ENCODE results near the gene IGF2BP1.

The IGF2BP1 gene

DNA sequence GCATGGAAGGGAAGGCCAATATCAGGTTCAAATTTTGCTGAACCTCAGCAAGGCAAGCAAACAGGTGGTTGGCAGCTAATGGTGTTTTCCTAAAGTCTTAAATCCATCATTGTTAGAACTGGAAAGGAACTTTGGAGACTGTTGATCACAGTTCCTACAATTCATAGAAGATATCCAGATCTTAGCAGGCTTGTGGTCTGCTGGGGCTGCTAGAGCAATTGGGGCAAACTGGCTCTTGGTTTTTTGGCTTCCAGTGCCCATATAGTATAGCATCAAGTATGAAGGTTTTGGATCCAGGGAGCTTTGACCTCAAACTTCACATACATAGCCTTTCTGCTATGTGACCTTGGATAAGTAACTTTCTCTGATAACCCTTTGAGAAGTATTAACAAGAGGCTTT is 49.7 kb downstream of the IGF2BP1 start:
- TF ChIP-seq, protein P1, sequence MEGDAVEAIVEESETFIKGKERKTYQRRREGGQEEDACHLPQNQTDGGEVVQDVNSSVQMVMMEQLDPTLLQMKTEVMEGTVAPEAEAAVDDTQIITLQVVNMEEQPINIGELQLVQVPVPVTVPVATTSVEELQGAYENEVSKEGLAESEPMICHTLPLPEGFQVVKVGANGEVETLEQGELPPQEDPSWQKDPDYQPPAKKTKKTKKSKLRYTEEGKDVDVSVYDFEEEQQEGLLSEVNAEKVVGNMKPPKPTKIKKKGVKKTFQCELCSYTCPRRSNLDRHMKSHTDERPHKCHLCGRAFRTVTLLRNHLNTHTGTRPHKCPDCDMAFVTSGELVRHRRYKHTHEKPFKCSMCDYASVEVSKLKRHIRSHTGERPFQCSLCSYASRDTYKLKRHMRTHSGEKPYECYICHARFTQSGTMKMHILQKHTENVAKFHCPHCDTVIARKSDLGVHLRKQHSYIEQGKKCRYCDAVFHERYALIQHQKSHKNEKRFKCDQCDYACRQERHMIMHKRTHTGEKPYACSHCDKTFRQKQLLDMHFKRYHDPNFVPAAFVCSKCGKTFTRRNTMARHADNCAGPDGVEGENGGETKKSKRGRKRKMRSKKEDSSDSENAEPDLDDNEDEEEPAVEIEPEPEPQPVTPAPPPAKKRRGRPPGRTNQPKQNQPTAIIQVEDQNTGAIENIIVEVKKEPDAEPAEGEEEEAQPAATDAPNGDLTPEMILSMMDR (IDR thresholded peaks at IDR 0.05; ENCODE audit: low read length): no peak
- peaks cover 19% of the 10 kb centered on the region for H3K27me3 ChIP-seq (replicated peaks; ENCODE audit: insufficient read depth, low read length)
- no peak for DNase-seq
- H3K9ac ChIP-seq (ENCODE audit: low read length): no peak overlapping the region
- no peaks in the 10 kb centered on the region for H4K20me1 ChIP-seq (ENCODE audit: insufficient read depth, low read length)
- H3K9me3 ChIP-seq (replicated peaks; ENCODE audit: insufficient read depth, low read length): no peaks in the 10 kb centered on the region
- no peaks in the 10 kb centered on the region for H3F3A ChIP-seq (ENCODE audit: insufficient read depth, low read length)
- H3K27ac ChIP-seq (ENCODE audit: low read length): no peak overlapping the region
- no peaks in the 10 kb centered on the region for H3K9me2 ChIP-seq (replicated peaks; ENCODE audit: insufficient read depth, low read length)
- no peak overlapping the region for H2AFZ ChIP-seq (ENCODE audit: low read length)
- H3K36me3 ChIP-seq (replicated peaks; ENCODE audit: insufficient read depth, low read length): no peaks in the 10 kb centered on the region
- no peaks in the 10 kb centered on the region for H3K79me2 ChIP-seq (ENCODE audit: low read length)
- H3K4me1 ChIP-seq (ENCODE audit: low read length): no peaks in the 10 kb centered on the region
- H3K4me2 ChIP-seq (ENCODE audit: low read depth, low read length): no peak overlapping the region
- H3K4me3 ChIP-seq (ENCODE audit: low read length): no peak overlapping the region

DNA sequence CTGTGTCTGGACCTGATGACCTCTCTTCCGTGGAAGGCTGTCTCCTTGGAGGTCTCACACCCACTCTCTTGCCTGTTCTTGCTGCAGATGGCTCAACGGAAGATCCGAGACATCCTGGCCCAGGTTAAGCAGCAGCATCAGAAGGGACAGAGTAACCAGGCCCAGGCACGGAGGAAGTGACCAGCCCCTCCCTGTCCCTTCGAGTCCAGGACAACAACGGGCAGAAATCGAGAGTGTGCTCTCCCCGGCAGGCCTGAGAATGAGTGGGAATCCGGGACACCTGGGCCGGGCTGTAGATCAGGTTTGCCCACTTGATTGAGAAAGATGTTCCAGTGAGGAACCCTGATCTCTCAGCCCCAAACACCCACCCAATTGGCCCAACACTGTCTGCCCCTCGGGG is 52.1 kb downstream of the IGF2BP1 start:
- no peaks in the 10 kb centered on the region for H4K20me1 ChIP-seq (ENCODE audit: insufficient read depth, low read length)
- H3K9me2 ChIP-seq (replicated peaks; ENCODE audit: insufficient read depth, low read length): no peaks in the 10 kb centered on the region
- TF ChIP-seq, protein P1 (IDR thresholded peaks at IDR 0.05; ENCODE audit: low read length): no peak
- TF ChIP-seq EZH2phosphoT487 (IDR thresholded peaks at IDR 0.05; ENCODE audit: low read length) (no peak), EZH2 (optimal IDR thresholded peaks at IDR 0.05; ENCODE audit: low read depth, low read length) (no peak)
- no peaks in the 10 kb centered on the region for H3F3A ChIP-seq (ENCODE audit: insufficient read depth, low read length)
- H3K27ac ChIP-seq (ENCODE audit: low read length): no peak overlapping the region
- H3K9ac ChIP-seq (ENCODE audit: low read length): no peak overlapping the region
- peaks cover 10% of the 10 kb centered on the region for H3K27me3 ChIP-seq (replicated peaks; ENCODE audit: insufficient read depth, low read length)
- H3K9me3 ChIP-seq (replicated peaks; ENCODE audit: insufficient read depth, low read length): no peaks in the 10 kb centered on the region
- H3K36me3 ChIP-seq (replicated peaks; ENCODE audit: insufficient read depth, low read length): no peaks in the 10 kb centered on the region
- no peaks in the 10 kb centered on the region for H3K4me1 ChIP-seq (ENCODE audit: low read length)
- H3K79me2 ChIP-seq (ENCODE audit: low read length): no peaks in the 10 kb centered on the region
- no peak for DNase-seq
- H2AFZ ChIP-seq (ENCODE audit: low read length): no peak overlapping the region
- no peak overlapping the region for H3K4me2 ChIP-seq (ENCODE audit: low read depth, low read length)
- no peak overlapping the region for H3K4me3 ChIP-seq (ENCODE audit: low read length)

DNA sequence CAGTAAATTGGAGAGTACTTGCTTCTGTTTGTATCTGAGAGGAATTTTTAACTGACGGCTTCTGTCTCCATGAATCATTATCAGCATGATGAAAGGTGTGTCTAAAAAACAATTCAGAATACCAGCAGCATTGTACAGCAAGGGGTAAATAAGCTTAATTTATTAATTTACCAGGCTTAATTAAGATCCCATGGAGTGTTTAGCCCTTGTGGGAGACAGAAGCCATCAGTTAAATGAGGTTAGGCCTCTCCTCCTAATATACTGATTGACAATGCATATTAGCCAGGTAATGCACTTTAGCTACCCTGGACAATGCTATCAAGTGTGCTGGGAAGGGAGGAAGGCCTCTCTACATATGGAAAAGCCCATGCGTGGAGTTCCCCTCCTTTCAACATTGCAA is 53.4 kb downstream of the IGF2BP1 start:
- TF ChIP-seq EZH2 (optimal IDR thresholded peaks at IDR 0.05; ENCODE audit: low read depth, low read length) (no peak), EZH2phosphoT487 (IDR thresholded peaks at IDR 0.05; ENCODE audit: low read length) (no peak)
- TF ChIP-seq, protein P1 (IDR thresholded peaks at IDR 0.05; ENCODE audit: low read length): no peak
- H3K27me3 ChIP-seq (replicated peaks; ENCODE audit: insufficient read depth, low read length): peaks cover 4% of the 10 kb centered on the region
- H3K9me3 ChIP-seq (replicated peaks; ENCODE audit: insufficient read depth, low read length): no peaks in the 10 kb centered on the region
- no peak for DNase-seq
- H3K9ac ChIP-seq (ENCODE audit: low read length): no peak overlapping the region
- H3K4me3 ChIP-seq (ENCODE audit: low read length): no peak overlapping the region
- H3K36me3 ChIP-seq (replicated peaks; ENCODE audit: insufficient read depth, low read length): no peaks in the 10 kb centered on the region
- H3F3A ChIP-seq (ENCODE audit: insufficient read depth, low read length): peaks cover under 1% of the 10 kb centered on the region; the same call in 1 of the 2 replicates
- no peaks in the 10 kb centered on the region for H3K79me2 ChIP-seq (ENCODE audit: low read length)
- no peak overlapping the region for H3K27ac ChIP-seq (ENCODE audit: low read length)
- no peak overlapping the region for H3K4me2 ChIP-seq (ENCODE audit: low read depth, low read length)
- H4K20me1 ChIP-seq (ENCODE audit: insufficient read depth, low read length): no peaks in the 10 kb centered on the region
- 0 out of 2 replicates have a peak, but pooled peaks cover 3% of the 10 kb centered on the region for H3K4me1 ChIP-seq (ENCODE audit: low read length)
- no peaks in the 10 kb centered on the region for H3K9me2 ChIP-seq (replicated peaks; ENCODE audit: insufficient read depth, low read length)
- H2AFZ ChIP-seq (ENCODE audit: low read length): no peak overlapping the region
